ENCODE data around the gene RCCD1.

Gene RCCD1

DNA sequence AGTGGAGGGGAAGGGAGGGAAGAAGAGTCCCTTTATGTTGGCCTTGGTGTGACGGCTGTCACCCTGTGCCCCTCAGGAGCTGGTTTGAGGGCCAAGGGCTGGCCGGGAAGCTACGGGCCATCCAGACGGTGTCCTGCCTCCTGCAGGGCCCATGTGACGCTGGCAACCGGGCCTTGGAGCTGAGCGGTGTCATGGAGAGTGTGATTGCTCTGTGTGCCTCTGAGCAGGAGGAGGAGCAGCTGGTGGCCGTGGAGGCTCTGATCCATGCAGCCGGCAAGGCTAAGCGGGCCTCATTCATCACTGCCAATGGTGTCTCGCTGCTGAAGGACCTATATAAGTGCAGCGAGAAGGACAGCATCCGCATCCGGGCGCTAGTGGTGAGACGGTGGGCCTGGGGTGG, 8.1 kb upstream of the RCCD1 start:
- Mint-ChIP-seq H3K4me1 (ENCODE audit: low read depth) (no peaks in the 10 kb centered on the region), H3K4me3 (no peak overlapping the region), H3K27me3 (ENCODE audit: low read depth) (no peaks in the 10 kb centered on the region), H3K36me3 (ENCODE audit: low read depth) (peaks cover 22% of the 10 kb centered on the region), H3K9me3 (no peaks in the 10 kb centered on the region), H3K27ac (no peak overlapping the region)

DNA sequence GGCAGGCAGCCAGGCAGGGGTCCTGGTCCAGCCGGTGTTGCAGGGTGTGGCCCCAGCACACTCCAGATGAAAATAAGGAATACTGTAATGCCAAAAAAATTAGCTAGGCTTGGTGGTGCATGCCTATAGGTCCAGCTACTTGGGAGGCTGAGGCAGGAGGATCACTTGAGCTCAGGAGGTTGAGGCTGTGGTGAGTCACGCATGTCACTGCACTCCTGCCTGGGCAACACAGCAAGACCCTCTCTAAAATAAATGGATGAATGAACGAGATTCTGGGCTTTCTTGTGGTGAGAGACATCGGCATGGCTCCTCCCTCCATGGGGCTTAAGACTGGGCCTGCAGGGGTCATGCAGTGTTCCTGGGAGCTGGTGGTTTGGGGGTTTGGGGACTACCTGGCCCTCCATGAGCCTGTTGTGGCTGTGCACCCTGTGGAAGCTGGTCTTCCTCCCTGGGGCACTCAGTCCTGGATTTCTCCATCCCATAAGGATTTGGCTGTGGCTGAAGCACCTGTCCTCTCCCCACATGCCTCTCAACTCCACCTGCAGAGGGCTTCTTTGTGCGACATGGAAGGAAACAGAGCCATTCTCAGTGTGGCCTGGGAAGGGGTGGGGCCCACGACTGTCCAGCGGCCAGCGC, 7.6 kb upstream of the RCCD1 start:
- Mint-ChIP-seq H3K4me3 (no peak overlapping the region), H3K36me3 (ENCODE audit: low read depth) (peaks cover 25% of the 10 kb centered on the region), H3K27ac (no peak overlapping the region), H3K9me3 (no peaks in the 10 kb centered on the region), H3K4me1 (ENCODE audit: low read depth) (no peaks in the 10 kb centered on the region), H3K27me3 (ENCODE audit: low read depth) (no peaks in the 10 kb centered on the region)

DNA sequence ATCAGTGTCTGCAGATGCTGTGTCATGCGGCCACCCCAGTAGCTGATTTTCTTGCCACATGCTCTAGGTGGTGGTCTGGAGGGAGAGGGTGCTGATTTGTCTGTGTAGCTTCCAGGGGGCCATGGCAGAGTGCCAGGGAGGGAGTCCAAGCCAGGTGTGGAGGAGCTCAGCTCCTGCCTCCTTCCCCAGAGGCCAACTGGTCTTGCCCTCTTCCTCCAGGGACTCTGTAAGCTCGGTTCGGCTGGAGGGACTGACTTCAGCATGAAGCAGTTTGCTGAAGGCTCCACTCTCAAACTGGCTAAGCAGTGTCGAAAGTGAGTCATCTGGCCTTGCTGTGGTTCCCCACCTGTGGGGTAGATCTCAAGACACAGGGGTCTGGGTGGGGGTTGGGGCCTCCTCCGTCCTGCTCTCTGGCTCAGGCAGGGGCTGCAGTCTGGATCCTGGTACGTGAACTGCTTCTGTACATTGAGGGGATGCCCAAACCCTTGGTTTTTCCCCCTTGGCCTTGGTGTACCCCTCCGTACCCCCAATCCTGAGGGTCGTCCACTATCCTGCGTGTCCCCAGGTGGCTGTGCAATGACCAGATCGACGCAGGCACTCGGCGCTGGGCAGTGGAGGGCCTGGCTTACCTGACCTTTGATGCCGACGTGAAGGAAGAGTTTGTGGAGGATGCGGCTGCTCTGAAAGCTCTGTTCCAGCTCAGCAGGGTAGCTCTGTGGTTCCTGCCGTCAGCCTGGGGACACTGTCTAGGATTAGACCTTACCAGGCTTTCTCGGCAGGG, 6.9 kb upstream of the RCCD1 start:
- Mint-ChIP-seq H3K27ac (no peak overlapping the region), H3K9me3 (no peaks in the 10 kb centered on the region), H3K27me3 (ENCODE audit: low read depth) (no peaks in the 10 kb centered on the region), H3K4me3 (no peak overlapping the region), H3K4me1 (ENCODE audit: low read depth) (no peaks in the 10 kb centered on the region), H3K36me3 (ENCODE audit: low read depth) (peaks cover 26% of the 10 kb centered on the region)

DNA sequence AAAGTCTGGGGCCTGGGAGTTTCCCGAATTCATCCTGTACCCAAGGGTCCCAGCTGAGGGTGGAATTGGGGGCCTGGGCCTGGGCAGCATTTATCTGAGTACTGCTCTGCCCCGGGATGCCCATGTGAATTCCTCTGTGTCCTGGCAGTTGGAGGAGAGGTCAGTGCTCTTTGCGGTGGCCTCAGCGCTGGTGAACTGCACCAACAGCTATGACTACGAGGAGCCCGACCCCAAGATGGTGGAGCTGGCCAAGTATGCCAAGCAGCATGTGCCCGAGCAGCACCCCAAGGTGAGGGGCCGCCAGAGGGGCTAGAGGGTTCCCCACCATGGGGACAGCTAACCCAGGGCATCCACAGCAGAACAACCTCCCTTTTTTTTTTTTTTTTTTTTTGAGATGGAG, 6.2 kb upstream of the RCCD1 start:
- Mint-ChIP-seq H3K4me1 (ENCODE audit: low read depth) (no peaks in the 10 kb centered on the region), H3K9me3 (no peaks in the 10 kb centered on the region), H3K36me3 (ENCODE audit: low read depth) (peaks cover 27% of the 10 kb centered on the region), H3K4me3 (no peak overlapping the region), H3K27ac (no peak overlapping the region), H3K27me3 (ENCODE audit: low read depth) (no peaks in the 10 kb centered on the region)

DNA sequence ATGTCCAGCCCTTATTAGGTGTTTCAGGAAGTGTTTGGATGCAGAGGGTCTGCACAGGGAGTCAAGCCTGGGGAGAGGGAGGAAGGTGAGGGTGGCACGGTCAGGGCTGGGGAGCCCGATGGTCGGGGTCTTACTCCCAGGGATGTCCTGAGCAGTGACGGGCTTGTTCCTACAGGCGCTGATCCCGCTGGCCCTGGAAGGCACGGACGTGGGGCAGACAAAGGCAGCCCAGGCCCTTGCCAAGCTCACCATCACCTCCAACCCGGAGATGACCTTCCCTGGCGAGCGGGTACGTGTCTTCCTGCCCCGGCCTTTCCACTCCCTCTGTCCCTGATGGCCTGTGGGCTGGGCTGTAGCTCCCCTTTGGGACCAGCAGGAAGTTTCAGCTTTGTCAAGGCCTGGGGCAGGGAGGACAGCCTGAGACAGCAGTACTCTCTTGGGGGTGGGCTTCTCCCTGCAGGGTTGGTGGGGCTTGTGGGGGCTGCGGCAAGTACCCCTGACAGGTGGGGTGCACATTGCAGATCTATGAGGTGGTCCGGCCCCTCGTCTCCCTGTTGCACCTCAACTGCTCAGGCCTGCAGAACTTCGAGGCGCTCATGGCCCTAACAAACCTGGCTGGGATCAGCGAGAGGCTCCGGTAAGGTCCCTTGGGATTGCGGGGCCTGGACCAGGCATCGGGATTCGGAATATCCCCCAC, 4.6 kb upstream of the RCCD1 start:
- Mint-ChIP-seq H3K36me3 (ENCODE audit: low read depth) (peaks cover 28% of the 10 kb centered on the region), H3K4me1 (ENCODE audit: low read depth) (peaks cover 3% of the 10 kb centered on the region), H3K27ac (no peak overlapping the region), H3K27me3 (ENCODE audit: low read depth) (no peaks in the 10 kb centered on the region), H3K4me3 (no peak overlapping the region), H3K9me3 (no peaks in the 10 kb centered on the region)

DNA sequence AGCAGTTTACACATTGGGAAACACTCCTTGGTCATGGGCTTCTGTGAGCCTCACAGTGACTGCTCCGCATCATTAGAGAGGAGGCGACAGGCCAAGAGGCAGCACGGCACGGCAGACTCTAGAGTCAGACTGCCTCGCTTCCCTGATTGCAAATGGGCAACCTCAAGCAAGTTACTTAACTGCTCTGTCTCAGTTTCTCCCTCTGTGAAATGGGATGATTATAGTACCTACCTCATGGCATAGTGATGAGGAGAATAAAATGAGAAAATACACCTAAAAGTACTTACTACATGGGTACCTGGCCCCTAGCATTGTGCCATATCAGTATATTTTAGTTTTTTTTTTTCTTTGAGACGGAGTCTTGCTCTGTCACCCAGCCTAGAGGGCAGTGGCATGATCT, 4.0 kb upstream of the RCCD1 start:
- Mint-ChIP-seq H3K9me3 (no peaks in the 10 kb centered on the region), H3K4me3 (no peak overlapping the region), H3K27me3 (ENCODE audit: low read depth) (no peaks in the 10 kb centered on the region), H3K27ac (no peak overlapping the region), H3K4me1 (ENCODE audit: low read depth) (peaks cover 3% of the 10 kb centered on the region), H3K36me3 (ENCODE audit: low read depth) (peaks cover 28% of the 10 kb centered on the region)

DNA sequence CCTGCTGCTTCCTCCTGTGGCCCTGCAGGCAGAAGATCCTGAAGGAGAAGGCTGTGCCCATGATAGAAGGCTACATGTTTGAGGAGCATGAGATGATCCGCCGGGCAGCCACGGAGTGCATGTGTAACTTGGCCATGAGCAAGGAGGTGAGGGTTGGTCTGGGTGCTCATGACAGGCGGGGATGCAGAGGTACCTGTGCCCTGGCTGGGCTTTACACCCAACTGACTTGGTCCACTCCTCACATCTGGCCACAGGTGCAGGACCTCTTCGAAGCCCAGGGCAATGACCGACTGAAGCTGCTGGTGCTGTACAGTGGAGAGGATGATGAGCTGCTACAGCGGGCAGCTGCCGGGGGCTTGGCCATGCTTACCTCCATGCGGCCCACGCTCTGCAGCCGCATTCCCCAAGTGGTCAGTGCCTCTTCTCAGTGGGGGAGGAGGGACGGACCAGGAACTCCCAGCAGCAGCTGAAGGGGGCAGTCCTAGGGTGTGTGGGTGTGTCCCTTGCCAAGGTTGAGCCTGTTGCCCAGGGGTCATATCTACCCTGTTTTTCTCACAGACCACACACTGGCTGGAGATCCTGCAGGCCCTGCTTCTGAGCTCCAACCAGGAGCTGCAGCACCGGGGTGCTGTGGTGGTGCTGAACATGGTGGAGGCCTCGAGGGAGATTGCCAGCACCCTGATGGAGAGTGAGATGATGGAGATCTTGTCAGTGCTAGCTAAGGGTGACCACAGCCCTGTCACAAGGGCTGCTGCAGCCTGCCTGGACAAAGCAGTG, 1.6 kb upstream of the RCCD1 start:
- Mint-ChIP-seq H3K9me3 (no peaks in the 10 kb centered on the region), H3K27ac (no peak overlapping the region), H3K4me3 (peak overlapping the region; percentile 37), H3K27me3 (ENCODE audit: low read depth) (no peaks in the 10 kb centered on the region), H3K36me3 (ENCODE audit: low read depth) (peaks cover 20% of the 10 kb centered on the region), H3K4me1 (ENCODE audit: low read depth) (peaks cover 10% of the 10 kb centered on the region)

DNA sequence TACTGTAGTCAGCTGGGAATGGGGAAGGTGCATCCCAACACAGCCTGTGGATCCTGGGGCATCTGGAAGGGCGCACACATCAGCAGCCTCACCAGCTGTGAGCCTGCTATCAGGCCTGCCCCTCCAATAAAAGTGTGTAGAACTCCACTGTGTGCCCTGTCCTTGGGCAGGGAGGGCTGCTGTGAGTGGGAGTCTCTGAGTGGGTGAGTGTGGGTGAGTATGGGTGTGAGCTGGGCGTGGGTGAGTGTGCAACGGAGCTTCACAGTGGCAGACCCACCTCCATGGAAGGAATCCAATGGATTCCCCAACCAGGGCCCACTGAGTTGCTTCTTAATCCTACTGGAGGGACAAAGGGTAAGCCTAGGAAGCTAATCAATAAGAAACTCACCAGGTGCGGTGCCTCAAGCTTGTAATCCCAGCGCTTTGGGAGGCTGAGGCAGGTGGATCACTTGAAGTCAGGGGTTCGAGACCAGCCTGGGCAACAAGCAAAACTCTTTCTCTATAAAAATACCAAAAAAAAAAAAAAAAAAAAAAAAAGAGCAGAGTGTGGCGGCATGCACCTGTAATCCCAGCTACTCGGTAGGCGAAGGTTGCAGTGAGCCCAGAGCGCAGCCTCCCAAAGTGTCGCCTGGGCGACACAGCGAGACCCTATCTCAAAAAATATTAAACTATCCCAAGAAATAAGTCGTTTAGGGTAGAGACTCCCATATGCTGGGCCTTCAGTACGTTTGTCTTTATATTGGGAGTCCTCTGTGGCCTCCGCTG, 555 bp upstream of the RCCD1 start:
- H3K36me3 Mint-ChIP-seq (ENCODE audit: low read depth): peaks cover 15% of the 10 kb centered on the region
- peak overlapping the region; percentile 88 for H3K27ac Mint-ChIP-seq
- peak overlapping the region; percentile 80 for H3K4me3 Mint-ChIP-seq
- no peaks in the 10 kb centered on the region for H3K9me3 Mint-ChIP-seq
- H3K4me1 Mint-ChIP-seq (ENCODE audit: low read depth): peaks cover 10% of the 10 kb centered on the region
- no peaks in the 10 kb centered on the region for H3K27me3 Mint-ChIP-seq (ENCODE audit: low read depth)

DNA sequence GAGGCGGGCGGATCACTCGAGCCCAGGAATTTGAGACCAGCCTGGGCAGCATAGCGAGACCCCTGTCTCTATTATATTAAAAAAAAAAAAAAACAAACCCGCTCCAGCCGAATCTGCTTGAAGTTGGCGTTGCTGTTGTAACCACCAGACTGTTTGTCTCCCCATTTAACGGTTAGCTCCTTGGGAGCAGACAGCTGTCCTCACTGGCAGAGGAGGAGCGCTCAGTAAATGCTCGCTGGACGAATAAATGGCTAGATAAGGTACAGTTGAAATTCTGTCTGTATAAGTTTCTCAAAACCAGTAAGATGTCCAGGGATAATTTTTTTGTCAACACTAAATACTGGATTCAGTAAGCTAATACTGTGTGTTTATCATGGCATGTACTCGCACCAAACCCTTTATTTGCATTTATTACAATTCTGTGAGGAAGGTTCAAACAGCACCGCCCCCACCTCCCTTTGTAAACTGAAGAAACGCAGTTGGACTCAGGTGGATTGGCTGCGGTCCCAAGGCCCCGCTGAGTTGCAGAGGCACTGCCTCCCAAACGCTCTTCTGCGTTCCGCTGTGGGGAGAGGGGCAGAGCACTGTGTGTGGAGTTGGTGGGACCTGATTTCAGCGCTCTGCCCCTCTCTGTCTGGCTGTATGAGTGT, 1.1 kb downstream of the RCCD1 start:
- no peaks in the 10 kb centered on the region for H3K27me3 Mint-ChIP-seq (ENCODE audit: low read depth)
- peak overlapping the region; percentile 84 for H3K4me3 Mint-ChIP-seq
- no peaks in the 10 kb centered on the region for H3K9me3 Mint-ChIP-seq
- H3K4me1 Mint-ChIP-seq (ENCODE audit: low read depth): peaks cover 11% of the 10 kb centered on the region
- peak overlapping the region; percentile 88 for H3K27ac Mint-ChIP-seq
- H3K36me3 Mint-ChIP-seq (ENCODE audit: low read depth): peaks cover 11% of the 10 kb centered on the region

DNA sequence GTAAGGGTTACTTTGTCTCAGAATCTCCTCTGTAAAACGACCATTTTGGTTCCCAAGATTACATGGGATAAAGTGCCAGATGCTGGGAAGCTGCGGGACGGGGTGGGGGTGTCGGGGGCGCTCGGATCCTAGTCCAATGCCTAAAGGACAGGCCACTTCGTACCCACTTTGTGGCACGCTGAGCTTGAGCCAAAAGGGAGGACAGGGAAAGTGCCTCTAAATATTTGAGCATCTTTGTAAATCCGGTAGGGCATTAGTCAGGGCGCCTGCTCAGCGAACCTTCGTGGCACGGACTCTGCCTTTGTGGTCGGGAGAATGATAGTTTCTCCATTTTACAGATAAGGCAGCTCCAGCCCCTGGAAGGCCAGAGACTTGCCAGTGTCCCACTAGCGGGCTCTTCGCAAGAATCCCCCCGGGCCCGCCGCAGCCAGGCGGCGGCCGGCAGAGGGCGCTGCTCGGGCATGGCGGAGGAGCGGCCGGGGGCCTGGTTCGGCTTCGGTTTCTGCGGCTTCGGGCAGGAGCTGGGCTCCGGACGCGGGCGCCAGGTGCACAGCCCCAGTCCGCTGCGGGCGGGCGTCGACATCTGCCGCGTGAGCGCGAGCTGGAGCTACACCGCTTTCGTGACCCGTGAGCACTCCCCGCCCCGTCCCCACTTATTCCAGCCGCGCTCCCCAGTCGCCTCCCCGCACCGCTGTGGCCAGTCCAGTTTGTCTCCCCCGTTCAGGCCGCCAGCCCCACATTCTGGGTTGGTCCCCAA, 1.8 kb downstream of the RCCD1 start:
- Mint-ChIP-seq H3K4me1 (ENCODE audit: low read depth) (peaks cover 15% of the 10 kb centered on the region), H3K4me3 (peak overlapping the region; percentile 84), H3K9me3 (no peaks in the 10 kb centered on the region), H3K27me3 (ENCODE audit: low read depth) (no peaks in the 10 kb centered on the region), H3K36me3 (ENCODE audit: low read depth) (peaks cover 17% of the 10 kb centered on the region), H3K27ac (peak overlapping the region; percentile 77)

DNA sequence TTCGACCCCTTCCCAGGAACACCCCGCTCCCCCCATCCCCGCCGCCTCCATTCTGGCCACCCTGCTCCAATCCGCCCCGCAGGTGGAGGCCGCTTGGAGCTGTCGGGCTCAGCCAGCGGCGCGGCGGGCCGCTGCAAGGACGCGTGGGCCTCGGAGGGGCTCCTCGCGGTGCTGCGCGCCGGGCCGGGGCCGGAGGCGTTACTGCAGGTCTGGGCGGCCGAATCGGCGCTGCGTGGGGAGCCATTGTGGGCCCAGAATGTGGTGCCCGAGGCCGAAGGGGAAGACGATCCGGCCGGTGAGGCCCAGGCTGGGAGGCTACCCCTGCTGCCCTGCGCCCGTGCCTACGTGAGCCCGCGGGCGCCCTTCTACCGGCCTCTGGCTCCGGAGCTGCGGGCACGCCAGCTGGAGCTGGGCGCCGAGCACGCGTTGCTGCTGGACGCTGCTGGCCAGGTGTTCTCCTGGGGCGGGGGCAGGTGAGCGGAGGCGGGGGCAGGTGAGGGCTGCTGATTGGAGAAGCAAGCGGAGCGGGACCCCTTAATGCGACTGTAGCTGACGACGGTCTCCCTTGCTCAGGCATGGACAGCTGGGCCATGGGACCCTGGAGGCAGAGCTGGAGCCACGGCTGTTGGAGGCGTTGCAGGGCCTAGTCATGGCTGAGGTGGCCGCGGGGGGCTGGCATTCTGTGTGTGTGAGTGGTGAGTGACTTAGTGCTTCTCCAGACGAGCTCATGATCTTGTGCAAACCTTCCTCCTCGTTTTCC, 2.5 kb downstream of the RCCD1 start:
- Mint-ChIP-seq H3K27ac (no peak overlapping the region), H3K36me3 (ENCODE audit: low read depth) (peaks cover 17% of the 10 kb centered on the region), H3K4me1 (ENCODE audit: low read depth) (peaks cover 20% of the 10 kb centered on the region), H3K4me3 (peak overlapping the region; percentile 67), H3K9me3 (no peaks in the 10 kb centered on the region), H3K27me3 (ENCODE audit: low read depth) (no peaks in the 10 kb centered on the region)

DNA sequence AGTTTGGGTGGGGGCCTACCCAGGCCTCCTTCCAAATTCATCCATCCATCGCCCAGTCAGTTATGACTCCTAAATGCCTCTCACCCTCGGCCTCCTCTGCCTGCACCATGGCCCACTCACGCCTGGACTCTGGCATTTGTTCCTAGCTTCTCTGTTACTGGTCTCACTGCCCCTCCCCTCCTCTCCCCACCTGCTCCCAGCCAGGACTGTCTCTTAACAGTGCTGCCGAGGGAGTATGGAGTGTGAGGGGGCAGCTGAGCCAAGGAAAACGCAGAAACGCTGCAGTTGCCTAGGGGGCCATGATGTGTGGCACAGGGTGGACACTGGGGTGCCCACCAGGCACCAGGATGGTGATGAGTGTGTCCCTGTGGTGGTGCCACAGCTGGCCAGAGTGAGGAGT, 3.1 kb downstream of the RCCD1 start:
- Mint-ChIP-seq H3K27ac (no peak overlapping the region), H3K4me3 (peak overlapping the region; percentile 67), H3K27me3 (ENCODE audit: low read depth) (no peaks in the 10 kb centered on the region), H3K36me3 (ENCODE audit: low read depth) (peaks cover 19% of the 10 kb centered on the region), H3K4me1 (ENCODE audit: low read depth) (peaks cover 20% of the 10 kb centered on the region), H3K9me3 (no peaks in the 10 kb centered on the region)
